H9 (cell line): ENCODE measurements around the gene MRPL52. TPM values are rescaled to one million over a fixed set of nuclear protein-coding genes. Genes with fewer than 3 reads are reported as not detected.
A peak's percentile ranks its signal among the peaks of the same experiment; 100 is the strongest.

Experiments
- DNase-seq: peaks from one replicate; pipeline ENCODE4 v3.0.0-alpha.2; 2017
- H2AFZ ChIP-seq: one replicate; pipeline ENCODE4 v1.6.1; 2013; ENCODE audit warnings: mild to moderate bottlenecking, low read length, control low read depth, moderate library complexity
- H2AK5ac ChIP-seq: 2 replicates; pipeline ENCODE4 v1.6.1; 2013; ENCODE audit warnings: low read length, control low read depth, mixed read lengths; ENCODE audit not compliant: insufficient read length
- H2BK120ac ChIP-seq: one replicate; pipeline ENCODE4 v1.6.1; 2013; ENCODE audit warnings: low read depth, mild to moderate bottlenecking, low read length, control low read depth, inconsistent platforms; ENCODE audit not compliant: poor library complexity, severe bottlenecking
- H2BK12ac ChIP-seq: 2 replicates; pipeline ENCODE4 v1.6.1; 2013; ENCODE audit warnings: low read length, control low read depth, mixed read lengths, low read depth; ENCODE audit not compliant: insufficient read length
- H2BK15ac ChIP-seq: 2 replicates; pipeline ENCODE4 v1.6.1; 2013; ENCODE audit warnings: low read depth, low read length, control low read depth
- H2BK20ac ChIP-seq: one replicate; pipeline ENCODE4 v1.6.1; 2013; ENCODE audit warnings: low read depth, mild to moderate bottlenecking, low read length, control low read depth, inconsistent platforms; ENCODE audit not compliant: poor library complexity, severe bottlenecking
- H2BK5ac ChIP-seq: 2 replicates; pipeline ENCODE4 v1.6.1; 2013; ENCODE audit warnings: low read length, control low read depth, mixed read lengths; ENCODE audit not compliant: insufficient read length
- H3K14ac ChIP-seq: 2 replicates; pipeline ENCODE4 v1.6.1; 2013; ENCODE audit warnings: low read length, control low read depth; ENCODE audit not compliant: insufficient read depth
- H3K18ac ChIP-seq: 2 replicates; pipeline ENCODE4 v1.6.1; 2013; ENCODE audit warnings: low read depth, mild to moderate bottlenecking, mixed read lengths, low read length, control low read depth; ENCODE audit not compliant: insufficient read length
- H3K23ac ChIP-seq: 2 replicates; pipeline ENCODE4 v1.6.1; 2013; ENCODE audit warnings: low read length, control low read depth, mixed read lengths, low read depth; ENCODE audit not compliant: insufficient read length
- H3K23me2 ChIP-seq: 2 replicates; pipeline ENCODE4 v1.6.1; 2013; ENCODE audit warnings: low read depth, mild to moderate bottlenecking, mixed read lengths, low read length, control low read depth; ENCODE audit not compliant: insufficient read length, poor library complexity, severe bottlenecking
- H3K27ac ChIP-seq: 2 replicates; pipeline ENCODE4 v1.5.1; 2013; ENCODE audit warnings: low read length, control low read depth, mixed read lengths, low read depth; ENCODE audit not compliant: insufficient read length
- H3K27me3 ChIP-seq: 2 replicates; pipeline ENCODE4 v1.6.1; 2013; ENCODE audit warnings: low read length, control low read depth, inconsistent platforms; ENCODE audit not compliant: insufficient read depth
- H3K4ac ChIP-seq: 2 replicates; pipeline ENCODE4 v1.6.1; 2013; ENCODE audit warnings: low read depth, mild to moderate bottlenecking, control low read depth, inconsistent platforms, low read length, moderate library complexity
- H3K4me1 ChIP-seq: 2 replicates; pipeline ENCODE4 v1.6.1; 2013; ENCODE audit warnings: low read length, control low read depth, inconsistent platforms; ENCODE audit not compliant: insufficient read depth
- H3K4me2 ChIP-seq: 2 replicates; pipeline ENCODE4 v1.6.1; 2013; ENCODE audit warnings: low read length, control low read depth, mixed read lengths; ENCODE audit not compliant: insufficient read length, insufficient read depth
- H3K56ac ChIP-seq: 2 replicates; pipeline ENCODE4 v1.6.1; 2013; ENCODE audit warnings: low read depth, mild to moderate bottlenecking, mixed read lengths, low read length, control low read depth; ENCODE audit not compliant: insufficient read length
- H3K79me1 ChIP-seq: 2 replicates; pipeline ENCODE4 v1.6.1; 2013; ENCODE audit warnings: low read depth, mild to moderate bottlenecking, moderate library complexity, low read length, control low read depth, inconsistent platforms; ENCODE audit not compliant: insufficient read depth, poor library complexity, severe bottlenecking
- H3K79me2 ChIP-seq: 2 replicates; pipeline ENCODE4 v1.6.1; 2013; ENCODE audit warnings: low read length, control low read depth, inconsistent platforms; ENCODE audit not compliant: insufficient read depth
- H3K9ac ChIP-seq: 2 replicates; pipeline ENCODE4 v1.6.1; 2013; ENCODE audit warnings: low read length, control low read depth, mixed read lengths; ENCODE audit not compliant: insufficient read length; ENCODE audit errors: extremely low read depth
- H3K9me3 ChIP-seq: one replicate; pipeline ENCODE4 v1.6.1; 2013; ENCODE audit warnings: low read depth, low read length, inconsistent platforms; ENCODE audit not compliant: control insufficient read depth
- H3T11ph ChIP-seq: one replicate; pipeline ENCODE4 v1.6.1; 2013; ENCODE audit warnings: mild to moderate bottlenecking, low read length, control low read depth, inconsistent platforms
- H4K20me1 ChIP-seq: one replicate; pipeline ENCODE4 v1.6.1; 2013; ENCODE audit not compliant: control insufficient read depth, insufficient read length, insufficient read depth
- H4K5ac ChIP-seq: 2 replicates; pipeline ENCODE4 v1.6.1; 2013; ENCODE audit warnings: low read depth, mild to moderate bottlenecking, mixed read lengths, low read length, control low read depth; ENCODE audit not compliant: insufficient read length
- H4K8ac ChIP-seq: replicated peaks from 2 replicates; pipeline ENCODE4 v1.6.1; 2013; ENCODE audit warnings: low read length, control low read depth, mixed read lengths, low read depth; ENCODE audit not compliant: insufficient read length
- H4K91ac ChIP-seq: 2 replicates; pipeline ENCODE4 v1.6.1; 2013; ENCODE audit warnings: low read depth, mild to moderate bottlenecking, moderate library complexity, mixed read lengths, low read length, control low read depth; ENCODE audit not compliant: insufficient read length
- H3K27ac Mint-ChIP-seq, 3 experiments: 2 replicates in 2 of 3; 3 replicates in 1 of 3; pipeline ENCODE4 v1.8.0; 2020 to 2021; ENCODE audit warnings: mixed read lengths in 3 of 3, mild to moderate bottlenecking in 1 of 3, moderate library complexity in 1 of 3
- H3K27me3 Mint-ChIP-seq: 2 replicates; pipeline ENCODE4 v1.8.0; 2021; ENCODE audit warnings: low read depth, mild to moderate bottlenecking, moderate library complexity, mixed read lengths
- H3K36me3 Mint-ChIP-seq, 3 experiments: 2 replicates in 2 of 3; 3 replicates in 1 of 3; pipeline ENCODE4 v1.8.0; 2020 to 2021; ENCODE audit warnings: low read depth in 3 of 3, mixed read lengths in 3 of 3; ENCODE audit not compliant: insufficient read depth in 1 of 3
- H3K4me1 Mint-ChIP-seq, 2 experiments: 2 replicates each; pipeline ENCODE4 v1.8.0; 2020; ENCODE audit warnings: mixed read lengths in 2 of 2
- H3K4me3 Mint-ChIP-seq, 2 experiments: 2 replicates in 1 of 2; 3 replicates in 1 of 2; pipeline ENCODE4 v1.8.0; 2020 to 2021; ENCODE audit warnings: mild to moderate bottlenecking in 2 of 2, mixed read lengths in 2 of 2, moderate library complexity in 1 of 2
- H3K9me3 Mint-ChIP-seq, 2 experiments: 2 replicates in 1 of 2; 3 replicates in 1 of 2; pipeline ENCODE4 v1.8.0; 2020; ENCODE audit warnings: mild to moderate bottlenecking in 2 of 2, mixed read lengths in 2 of 2, moderate library complexity in 1 of 2
- WGBS: extraction: QIAGEN DNeasy Blood & Tissue Kit; methylation state at CpG from one replicate; pipeline ENCODE4 v1.1.7; 2013; ENCODE audit warnings: missing lambda C conversion rate, low lambda C conversion rate, mixed read lengths; ENCODE audit not compliant: insufficient read length; ENCODE audit errors: extremely low coverage; 5-methylcytosine and 5-hydroxymethylcytosine counted together
- total RNA-seq: library from RNA; stranded (reverse); gene quantifications from 2 replicates; pipeline ENCODE4 v1.2.1, GENCODE V29; 2021
- TF ChIP-seq, protein P1 (sequence below): fragments of 200-600 bp; sonication (generic); conservative IDR thresholded peaks from 3 replicates; pipeline ENCODE4 v1.8.0; 2021; ENCODE audit warnings: antibody characterized with exemption, mild to moderate bottlenecking

The MRPL52 gene
- total RNA-seq, 1 experiment from 2014 or later, result 190 TPM

DNA sequence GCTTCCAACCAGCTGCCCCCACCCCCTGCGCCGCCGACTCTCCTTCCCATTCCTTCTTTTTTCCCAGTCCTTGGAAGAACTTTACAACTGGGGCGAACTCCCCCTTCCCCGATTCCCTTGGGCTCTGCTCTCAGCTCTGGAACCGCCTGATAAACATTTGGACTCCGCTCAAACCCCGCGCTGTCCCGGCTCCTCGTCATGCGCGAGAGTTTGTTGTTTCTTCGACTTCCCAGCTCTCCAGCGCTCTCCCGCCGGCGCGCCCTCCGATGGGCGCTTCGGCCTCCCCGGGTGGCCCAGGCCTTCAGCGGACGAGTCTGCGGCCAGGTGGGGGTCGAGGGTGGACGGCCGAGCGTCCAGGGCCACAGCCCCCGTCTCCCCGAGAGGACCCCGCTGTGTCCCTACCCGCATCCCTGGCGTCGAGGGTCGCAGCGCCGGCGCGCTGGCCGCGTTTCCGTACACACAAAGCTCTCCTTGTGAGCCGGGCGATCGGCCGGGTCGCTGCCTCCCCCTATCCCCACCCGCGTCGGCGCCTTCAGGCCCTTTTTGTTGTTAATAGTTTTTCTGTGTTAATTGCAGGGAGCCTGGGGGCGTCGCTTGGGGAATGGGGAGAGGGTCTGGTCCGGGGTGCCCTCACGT lies 7.5 kb downstream of the MRPL52 start:
- Histone ChIP-seq H3K4me1 (peaks cover 9% of the 10 kb centered on the region; the same call in 1 of the 2 replicates), H2BK5ac (no peak overlapping the region), H3K23ac (no peak overlapping the region), H4K8ac (no peak overlapping the region), H3K14ac (peak overlapping the region; percentile 95), H3K23me2 (peaks cover 14% of the 10 kb centered on the region), H3K4ac (peak overlapping the region; percentile 4; the same call in 1 of the 2 replicates), H3K79me2 (no peaks in the 10 kb centered on the region; the same call in 1 of the 2 replicates), H3K27ac (no peak overlapping the region), H3T11ph (no peak overlapping the region), H2AK5ac (no peak overlapping the region), H4K91ac (no peak overlapping the region), H3K79me1 (no peaks in the 10 kb centered on the region), H2AFZ (no peak overlapping the region), H3K9ac (peak overlapping the region; percentile 87), H2BK12ac (no peak overlapping the region), H4K5ac (no peak overlapping the region), H2BK20ac (no peak overlapping the region), H2BK120ac (no peak overlapping the region), H3K9me3 (no peaks in the 10 kb centered on the region), H3K4me2 (peak overlapping the region; percentile 81), H2BK15ac (no peak overlapping the region), H3K56ac (no peak overlapping the region), H3K27me3 (no peaks in the 10 kb centered on the region), H3K18ac (peak overlapping the region; percentile 94), H4K20me1 (no peaks in the 10 kb centered on the region)
- no peaks in the 10 kb centered on the region for H3K27me3 Mint-ChIP-seq
- peak overlapping the region; percentile 95 to 99 for H3K4me3 Mint-ChIP-seq
- no peaks in the 10 kb centered on the region for H3K9me3 Mint-ChIP-seq
- DNase-seq, result no peak
- TF ChIP-seq, protein P1, sequence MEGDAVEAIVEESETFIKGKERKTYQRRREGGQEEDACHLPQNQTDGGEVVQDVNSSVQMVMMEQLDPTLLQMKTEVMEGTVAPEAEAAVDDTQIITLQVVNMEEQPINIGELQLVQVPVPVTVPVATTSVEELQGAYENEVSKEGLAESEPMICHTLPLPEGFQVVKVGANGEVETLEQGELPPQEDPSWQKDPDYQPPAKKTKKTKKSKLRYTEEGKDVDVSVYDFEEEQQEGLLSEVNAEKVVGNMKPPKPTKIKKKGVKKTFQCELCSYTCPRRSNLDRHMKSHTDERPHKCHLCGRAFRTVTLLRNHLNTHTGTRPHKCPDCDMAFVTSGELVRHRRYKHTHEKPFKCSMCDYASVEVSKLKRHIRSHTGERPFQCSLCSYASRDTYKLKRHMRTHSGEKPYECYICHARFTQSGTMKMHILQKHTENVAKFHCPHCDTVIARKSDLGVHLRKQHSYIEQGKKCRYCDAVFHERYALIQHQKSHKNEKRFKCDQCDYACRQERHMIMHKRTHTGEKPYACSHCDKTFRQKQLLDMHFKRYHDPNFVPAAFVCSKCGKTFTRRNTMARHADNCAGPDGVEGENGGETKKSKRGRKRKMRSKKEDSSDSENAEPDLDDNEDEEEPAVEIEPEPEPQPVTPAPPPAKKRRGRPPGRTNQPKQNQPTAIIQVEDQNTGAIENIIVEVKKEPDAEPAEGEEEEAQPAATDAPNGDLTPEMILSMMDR, result no peak
- WGBS, result no CpG with 5 or more reads among the region's 57 CpGs
- peak overlapping the region; percentile 53 to 99 (median 64); a peak in 6 of 7 replicates for H3K27ac Mint-ChIP-seq
- H3K36me3 Mint-ChIP-seq, result peaks cover 15 to 39% (median 28%) of the 10 kb centered on the region in 3 experiments; a peak in 6 of 7 replicates
- H3K4me1 Mint-ChIP-seq, result peaks cover 28 to 32% of the 10 kb centered on the region in 2 experiments
